Hematopoietic multipotent progenitor cell treated with erythropoietin and hydrocortisone succinate and interleukin-3 and kit ligand, for 15 days (in vitro differentiated cells): ENCODE measurements around the gene CFAP43.

Experiments used
- DNase-seq: peaks from one replicate; pipeline ENCODE4 v3.0.0-alpha.2; 2015; ENCODE audit warnings: low spot score

Gene CFAP43

GRCh38 chr10:104128214-104128613, 104.0 kb downstream of the CFAP43 start:
- DNase-seq = no peak

- DNase-seq = peak; percentile 37
These were observed 104.8 kb downstream of the CFAP43 start for GRCh38 chr10:104127411-104127810.

- peak; percentile 24 for DNase-seq
These were observed 108.8 kb downstream of the CFAP43 start for GRCh38 chr10:104123397-104123796.

- no peak for DNase-seq
These were observed 109.7 kb downstream of the CFAP43 start for GRCh38 chr10:104122225-104123107.

- peak; percentile 98 for DNase-seq
These were observed 110.5 kb downstream of the CFAP43 start, which contains the start of gene SFR1 for GRCh38 chr10:104121485-104122224. SFR1 (plus strand) TSS chr10:104122171; CDS start chr10:104122184, 13 bp downstream.

GRCh38 chr10:104120903-104121484, 111.2 kb downstream of the CFAP43 start:
- DNase-seq = peak; percentile 83

DNA sequence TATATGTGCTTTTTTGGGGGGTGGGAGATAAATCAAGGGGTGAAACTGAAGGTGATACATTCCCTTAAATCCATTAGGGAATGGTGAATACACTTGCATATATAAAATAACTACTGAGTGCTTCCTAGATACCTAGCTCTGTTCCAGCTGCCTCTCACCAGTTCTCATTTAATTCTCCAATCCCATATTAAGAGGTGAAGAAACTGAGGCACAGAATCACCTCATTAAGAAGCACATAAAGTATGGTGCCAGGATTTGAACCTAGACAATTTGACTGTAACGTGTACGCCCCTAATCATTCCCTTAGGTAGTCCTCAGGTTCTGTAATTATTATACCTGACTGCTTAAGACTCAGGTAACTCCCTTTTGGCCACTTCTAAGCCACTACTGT, 111.7 kb downstream of the CFAP43 start:
- DNase-seq = no peak

DNA sequence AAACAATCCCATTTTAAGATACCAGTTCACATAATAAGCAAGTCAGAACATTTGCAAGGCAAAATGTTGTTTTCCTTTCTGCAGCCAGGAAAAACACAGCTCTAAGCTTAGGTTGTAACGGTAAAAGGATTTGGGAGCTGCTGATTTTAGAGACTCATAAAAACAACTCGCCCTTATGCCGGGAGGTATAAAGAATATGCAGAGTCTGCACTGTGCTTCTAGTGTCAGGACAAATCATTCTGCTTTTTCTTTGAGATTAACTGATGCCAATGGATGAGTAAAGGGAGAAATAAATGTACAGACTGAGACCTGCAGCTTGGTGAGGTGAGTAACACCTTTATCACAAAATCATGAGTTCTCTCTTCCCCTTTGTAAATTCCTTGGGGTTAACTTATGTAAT, 112.2 kb downstream of the CFAP43 start:
- DNase-seq = no peak

DNA sequence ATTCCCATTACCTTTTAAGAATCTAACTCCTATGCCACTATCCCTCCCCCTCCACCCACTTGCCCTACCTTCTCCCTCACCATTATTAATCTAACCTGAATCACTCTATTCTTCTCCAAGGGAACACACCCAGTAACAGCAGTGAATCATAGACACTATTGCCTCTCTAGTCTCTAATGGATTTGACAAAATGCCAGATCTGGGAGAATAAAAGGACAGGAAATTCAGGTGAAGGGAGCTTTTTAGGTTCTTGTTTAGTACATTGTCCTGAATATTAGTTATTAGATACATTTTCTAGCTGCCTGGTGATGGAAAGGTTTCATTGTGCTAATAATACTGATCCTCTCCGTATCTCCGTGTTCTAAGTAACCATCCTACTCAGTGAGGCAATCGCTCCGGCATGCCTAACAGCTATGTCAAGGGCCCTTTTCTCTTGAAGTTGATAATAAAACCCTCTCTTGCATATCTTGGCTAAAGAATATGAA, 114.3 kb downstream of the CFAP43 start:
- no peak for DNase-seq

DNA sequence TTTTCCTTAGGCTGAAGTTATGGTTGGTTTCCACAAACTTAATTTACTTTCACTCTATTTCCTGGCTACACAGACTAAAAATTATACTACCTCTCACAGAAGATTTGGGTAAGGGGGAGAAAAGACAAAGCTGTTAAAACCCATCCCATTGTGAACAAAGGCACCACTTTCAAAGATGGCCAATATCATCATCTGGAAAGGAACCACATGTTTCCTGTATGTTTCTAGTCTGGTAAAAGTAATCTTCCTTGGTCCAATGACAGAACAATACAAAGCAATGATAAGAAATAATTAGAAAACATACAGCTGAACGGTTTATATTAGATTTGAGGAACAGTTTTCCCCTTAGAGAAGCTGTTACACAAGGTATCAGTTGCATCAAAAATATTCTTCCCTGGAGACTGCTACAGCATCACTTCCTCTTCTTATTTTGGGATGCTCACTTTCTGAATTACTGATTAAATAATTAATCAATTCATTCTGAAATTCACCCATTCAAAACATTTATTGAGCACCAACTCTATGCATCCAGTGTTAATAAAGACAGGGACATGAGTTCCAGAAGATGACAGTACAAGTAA, 118.7 kb downstream of the CFAP43 start:
- no peak for DNase-seq

DNA sequence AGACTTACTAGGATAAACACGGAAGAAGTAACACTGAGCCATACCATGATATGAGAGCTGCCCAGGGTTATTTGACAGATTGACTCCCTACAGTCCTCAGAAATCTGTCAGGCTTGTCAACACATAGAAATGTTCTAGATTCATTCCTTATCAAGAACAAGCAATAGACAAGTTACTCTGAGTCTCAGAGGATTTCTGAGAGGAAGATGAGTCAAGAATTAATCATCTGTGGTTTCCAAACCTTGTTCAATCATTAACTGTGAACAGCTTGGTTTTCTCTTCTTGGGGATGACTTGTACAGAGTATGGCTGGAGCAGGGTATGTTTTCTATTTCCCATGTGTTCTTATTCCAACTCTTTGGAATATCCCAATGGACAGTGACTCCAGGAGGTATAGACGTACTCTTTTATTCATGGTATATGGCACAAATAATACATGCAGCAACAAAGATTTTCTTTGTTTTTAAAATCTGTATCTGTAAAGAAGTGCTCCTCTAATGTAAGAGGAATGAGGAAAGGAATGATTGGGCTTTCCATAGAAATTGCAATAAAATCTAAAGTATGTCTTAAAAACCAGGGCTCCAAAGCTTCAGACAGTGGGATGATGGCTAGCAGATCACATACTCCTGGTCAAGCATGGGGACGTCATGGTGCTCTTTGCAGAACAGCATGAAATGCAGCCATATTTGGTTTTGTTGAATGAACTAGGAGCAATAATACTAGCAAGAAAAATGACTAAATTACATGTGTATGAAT, 122.1 kb downstream of the CFAP43 start:
- DNase-seq = no peak

- DNase-seq = no peak
These were observed 127.2 kb downstream of the CFAP43 start for GRCh38 chr10:104104926-104105325.

DNA sequence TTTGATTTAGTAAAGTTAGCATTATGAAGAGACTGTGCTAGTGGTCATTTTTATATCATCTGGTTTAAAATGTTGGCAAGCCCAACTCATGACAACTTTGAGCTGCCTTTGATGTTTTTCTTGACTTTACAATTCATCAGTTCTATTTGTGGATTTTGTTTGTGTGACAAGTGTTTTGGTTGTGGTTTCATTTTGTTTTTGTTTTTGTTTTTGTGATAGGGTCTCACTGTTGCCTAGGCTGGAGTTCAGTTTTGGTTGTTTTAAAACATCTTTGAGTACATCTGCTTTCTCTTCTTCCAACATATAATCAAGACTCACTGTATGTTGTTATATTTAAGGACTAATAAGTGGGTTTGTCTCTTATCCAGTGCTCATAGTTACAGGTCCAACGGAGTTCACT, 127.7 kb downstream of the CFAP43 start:
- DNase-seq = no peak

DNA sequence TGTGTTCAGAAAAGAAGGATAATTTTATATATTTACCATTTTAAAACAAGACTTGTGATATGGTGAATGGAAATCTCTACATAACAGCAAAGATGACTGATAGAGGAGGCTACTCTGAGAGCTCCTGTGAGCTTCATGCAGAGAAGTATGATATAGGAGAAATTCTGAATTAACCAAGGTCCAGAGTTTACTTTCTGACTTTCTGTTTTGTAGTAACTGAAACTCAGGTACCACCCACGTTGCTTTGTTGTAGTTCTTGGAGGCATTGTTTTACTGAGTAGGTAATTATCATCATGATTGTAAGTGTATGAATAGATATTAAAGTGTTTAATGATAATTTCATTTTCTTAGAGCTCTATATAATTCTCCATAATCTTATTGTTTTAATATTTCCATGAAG, 128.2 kb downstream of the CFAP43 start:
- no peak for DNase-seq

- DNase-seq = no peak
These were observed 130.3 kb downstream of the CFAP43 start for GRCh38 chr10:104101902-104102301.

DNA sequence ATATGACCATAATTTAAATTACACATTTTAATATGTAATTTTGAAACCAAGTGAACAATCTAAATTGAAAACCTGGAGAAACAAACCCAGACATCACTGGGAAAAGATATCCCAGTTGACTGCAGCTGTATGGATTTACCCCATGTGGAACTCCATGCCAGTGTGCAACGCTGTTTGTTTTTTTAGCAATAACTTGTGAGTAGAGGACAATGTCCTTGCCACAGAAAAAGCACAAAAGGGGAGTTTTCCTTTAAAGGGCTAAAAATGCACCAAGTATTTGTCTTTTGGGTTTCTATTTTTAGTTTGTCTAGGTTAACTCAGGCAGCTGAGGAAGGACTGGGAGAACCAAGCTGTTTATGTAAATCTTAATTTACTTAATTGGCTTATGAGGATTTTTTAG, 131.4 kb downstream of the CFAP43 start:
- no peak for DNase-seq

DNA sequence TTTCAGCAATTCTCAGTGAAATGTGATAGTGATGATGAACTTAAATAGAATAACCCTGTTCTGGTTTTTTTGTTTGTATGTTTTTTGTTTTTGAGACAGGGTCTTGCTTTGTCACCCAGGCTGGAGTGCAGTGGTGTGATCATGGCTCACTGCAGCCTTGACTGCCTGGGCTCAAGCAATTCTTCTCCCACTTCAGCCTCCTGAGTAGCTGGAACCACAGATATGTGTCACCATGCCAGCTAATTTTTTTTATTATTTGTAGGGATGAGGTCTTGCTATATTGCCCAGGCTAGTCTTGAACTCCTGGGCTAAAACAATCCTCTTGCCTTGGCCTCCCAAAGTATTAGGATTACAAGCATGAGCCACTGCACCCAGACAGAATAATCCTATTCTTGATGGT, 132.2 kb downstream of the CFAP43 start:
- no peak for DNase-seq

DNA sequence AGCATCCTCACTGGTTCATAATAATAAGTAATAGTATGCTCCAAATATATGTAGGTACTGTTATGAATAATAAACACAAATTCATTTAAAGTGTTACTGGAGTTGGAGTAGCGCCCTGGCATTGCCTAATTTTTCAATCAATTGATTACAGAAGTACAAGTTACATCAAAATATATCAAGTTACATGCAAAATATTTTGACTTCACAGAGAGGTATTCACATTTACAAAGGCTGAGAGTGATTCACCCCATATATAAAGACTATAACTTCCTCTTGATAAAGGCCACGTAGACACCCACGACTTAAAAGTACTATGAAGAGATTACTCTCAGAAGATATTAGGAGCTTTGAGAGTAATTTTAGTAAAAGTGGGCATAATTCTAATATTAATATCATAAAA, 132.9 kb downstream of the CFAP43 start:
- no peak for DNase-seq

GRCh38 chr10:104098358-104098925, 133.7 kb downstream of the CFAP43 start:
- no peak for DNase-seq

DNA sequence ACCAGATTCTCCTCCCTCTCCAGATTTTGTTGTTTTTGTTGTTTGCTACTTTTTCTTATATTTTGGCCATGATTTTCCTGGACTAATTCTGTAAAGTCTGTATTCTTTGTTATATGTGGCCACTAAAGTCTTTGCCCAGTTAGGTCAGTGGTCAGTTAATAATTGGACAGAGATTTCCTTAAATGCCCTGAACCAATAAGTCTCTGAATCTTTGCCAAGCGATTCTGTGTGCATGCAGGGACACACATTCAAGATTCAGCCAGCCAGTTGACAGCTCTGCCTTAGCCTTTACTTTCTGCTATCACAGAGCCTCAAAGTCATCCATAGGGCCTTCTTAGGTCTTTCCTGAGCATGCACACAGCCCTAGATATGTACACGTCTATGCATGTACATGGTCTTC, 135.5 kb downstream of the CFAP43 start:
- DNase-seq = no peak

GRCh38 chr10:104092749-104093148, 139.4 kb downstream of the CFAP43 start:
- DNase-seq = no peak
